Measurements from ENCODE around the gene CYB5R2. TPM values are rescaled to one million over a fixed set of nuclear protein-coding genes. Genes with fewer than 3 reads are reported as not detected.

CYB5R2 gene
- polyA plus RNA-seq, 1 of the 3 experiments (the other 2 are of a cell fraction): 0.20 TPM

- peaks cover 0 to 7% of the 10 kb centered on the region in 2 experiments; a peak in 1 of 4 replicates for H3K4me1 ChIP-seq (ENCODE audit: control insufficient read depth in 1 of 2, insufficient read depth in 2 of 2, low read depth in 1 of 2, low read length in 1 of 2)
- 3% methylated on average over 1 of the region's 1 CpG for WGBS (ENCODE audit: low lambda C conversion rate)
- CTCF ChIA-PET: interaction anchor here (1.4 kb wide), 1 partner anchor 8 kb away, joined by 3 read pairs; no protein-coding TSS in a partner anchor
These were observed 51.7 kb downstream of the CYB5R2 start for GRCh38 chr11:7621554-7621953.

GRCh38 chr11:7621090-7621489, 52.2 kb downstream of the CYB5R2 start:
- Histone ChIP-seq H3K4me3 (ENCODE audit: low read depth in 2 of 2, low read length in 1 of 2) (no peak overlapping the region), H3K9me2 (no peaks in the 10 kb centered on the region), H2AFZ (ENCODE audit: low read depth) (no peak overlapping the region), H3K4me1 (ENCODE audit: control insufficient read depth in 1 of 2, insufficient read depth in 2 of 2, low read depth in 1 of 2, low read length in 1 of 2) (peaks cover 0 to 7% of the 10 kb centered on the region in 2 experiments; a peak in 1 of 4 replicates), H3K36me3 (replicated peaks in 1 of 2; ENCODE audit: control insufficient read depth in 1 of 2, insufficient read depth in 2 of 2, low read length in 1 of 2) (no peaks in the 10 kb centered on the region), H3K79me2 (ENCODE audit: insufficient read depth) (no peaks in the 10 kb centered on the region), H3K9ac (no peak overlapping the region), H3K27me3 (ENCODE audit: insufficient read depth) (no peaks in the 10 kb centered on the region), H3F3A (replicated peaks; ENCODE audit: insufficient read depth) (no peaks in the 10 kb centered on the region), H3K27ac (ENCODE audit: low read depth in 2 of 2, low read length in 1 of 2) (no peak overlapping the region), H3K9me3 (no peaks in the 10 kb centered on the region), H3K4me2 (no peak overlapping the region), H4K20me1 (ENCODE audit: insufficient read depth) (no peaks in the 10 kb centered on the region)
- TF ChIP-seq FOSL2 (IDR thresholded peaks at IDR 0.05; ENCODE audit: borderline replicate concordance, low read depth): no peak
- no peak for TF ChIP-seq CHD2 (IDR thresholded peaks at IDR 0.05; ENCODE audit: low read length, partially characterized antibody)
- no peak for TF ChIP-seq YY1 (IDR thresholded peaks at IDR 0.05; ENCODE audit: low read depth)
- TF ChIP-seq ZBTB33 (IDR thresholded peaks at IDR 0.05; ENCODE audit: borderline replicate concordance, low read depth): no peak
- no peak for TF ChIP-seq IRF3 (IDR thresholded peaks at IDR 0.05; ENCODE audit: low read depth, low read length)
- DNase-seq: no peak
- 50% methylated on average over 3 of the region's 3 CpGs for whole genome bisulfite sequencing (ENCODE audit: low lambda C conversion rate)
- CTCF ChIA-PET: interaction anchor here (1.4 kb wide), 1 partner anchor 8 kb away, joined by 3 read pairs; no protein-coding TSS in a partner anchor
- POLR2A ChIA-PET: no interaction called here

More at GRCh38 chr11:7621554-7621953, 51.7 kb downstream of the CYB5R2 start:
- no peak for DNase-seq
- H3K36me3 ChIP-seq (replicated peaks in 1 of 2; ENCODE audit: control insufficient read depth in 1 of 2, insufficient read depth in 2 of 2, low read length in 1 of 2): no peaks in the 10 kb centered on the region
- H4K20me1 ChIP-seq (ENCODE audit: insufficient read depth): no peaks in the 10 kb centered on the region
- H3K9me2 ChIP-seq: no peaks in the 10 kb centered on the region
- POLR2A ChIA-PET: no interaction called here
- no peak overlapping the region for H3K9ac ChIP-seq
- H3K27me3 ChIP-seq (ENCODE audit: insufficient read depth): no peaks in the 10 kb centered on the region
- H2AFZ ChIP-seq (ENCODE audit: low read depth): no peak overlapping the region
- H3K4me2 ChIP-seq: no peak overlapping the region
- H3K27ac ChIP-seq (ENCODE audit: low read depth in 2 of 2, low read length in 1 of 2): no peak overlapping the region
- H3K79me2 ChIP-seq (ENCODE audit: insufficient read depth): no peaks in the 10 kb centered on the region
- no peak for TF ChIP-seq CTCF (IDR thresholded peaks at IDR 0.05)
- no peak for TF ChIP-seq MEF2A (IDR thresholded peaks at IDR 0.05; ENCODE audit: borderline replicate concordance, low read depth)
- TF ChIP-seq RXRA (IDR thresholded peaks at IDR 0.05; ENCODE audit: borderline replicate concordance, low read depth): no peak
- TF ChIP-seq FOXM1 (IDR thresholded peaks at IDR 0.05; ENCODE audit: low read depth): no peak
- no peak for TF ChIP-seq TEAD4 (IDR thresholded peaks at IDR 0.05; ENCODE audit: borderline replicate concordance, insufficient read depth)
- no peak for TF ChIP-seq RFX5 (IDR thresholded peaks at IDR 0.05; ENCODE audit: low read length)
- no peak for TF ChIP-seq USF1 (IDR thresholded peaks at IDR 0.05; ENCODE audit: borderline replicate concordance, low read depth)
- no peak for TF ChIP-seq FOSL2 (IDR thresholded peaks at IDR 0.05; ENCODE audit: borderline replicate concordance, low read depth)
- TF ChIP-seq EZH2phosphoT487 (IDR thresholded peaks at IDR 0.05; ENCODE audit: borderline replicate concordance, low read depth): no peak
- no peak for TF ChIP-seq USF2 (IDR thresholded peaks at IDR 0.05; ENCODE audit: borderline replicate concordance, low read depth, low read length)
- no peak overlapping the region for H3K4me3 ChIP-seq (ENCODE audit: low read depth in 2 of 2, low read length in 1 of 2)
- H3F3A ChIP-seq (replicated peaks; ENCODE audit: insufficient read depth): no peaks in the 10 kb centered on the region
- no peaks in the 10 kb centered on the region for H3K9me3 ChIP-seq

All from SK-N-SH (cell line).